K562 (cell line): ENCODE results near the gene ABHD1. TPM values are rescaled to one million over a fixed set of nuclear protein-coding genes. Genes with fewer than 3 reads are reported as not detected.
A peak's percentile ranks its signal among the peaks of the same experiment; 100 is the strongest.

Experiments used
- ATAC-seq: fragments of 200-7000 bp; cut with Tn5 transposase; 3 replicates; pipeline ENCODE4 v1.9.1; 2020; ENCODE audit warnings: moderate library complexity
- BruUV-seq: library from RNA; stranded (reverse); fragments of 400-500 nt; replicated peaks from 2 replicates; lab custom pipeline; 2021; lab: Mats Ljungman, UMichigan
- CTCF ChIA-PET: fragments of 300-600 bp; formaldehyde crosslinking; extraction: SDS; loops from one replicate; lab custom pipeline; 2021; ENCODE audit warnings: low intra/inter-chr PET ratio; lab: Yijun Ruan, JAX
- POLR2A ChIA-PET: fragments of 300-600, 350-650 bp; sonication (Branson Sonifier 250); formaldehyde crosslinking; extraction: SDS; loops from one replicate; lab custom pipeline; 2021; ENCODE audit warnings: antibody characterized with exemption, inconsistent platforms; lab: Yijun Ruan, JAX
- DNase-seq, 4 experiments: peaks; one replicate each; pipeline versions ENCODE4 v3.0.0 to v3.0.0-alpha.2; 2011 to 2018; ENCODE audit warnings: low spot score in 3 of 4, mixed read lengths in 3 of 4; ENCODE audit errors: extremely low read depth in 1 of 4
- FAIRE-seq: peaks from 2 replicates; lab custom pipeline; 2011; peaks lifted over from hg19 to GRCh38; lab: Jason Lieb, UNC
- H2AFZ ChIP-seq: 2 replicates; pipeline ENCODE4 v1.6.0; 2011; ENCODE audit warnings: low read depth, low read length, control low read depth, inconsistent platforms
- H3K27ac ChIP-seq: fragments of 200-600 bp; 3 replicates; pipeline ENCODE4 v1.8.0; 2011; ENCODE audit warnings: low read depth, mild to moderate bottlenecking, control low read depth, inconsistent platforms, low read length, moderate library complexity, mixed read lengths; ENCODE audit errors: extremely low read depth
- H3K27me3 ChIP-seq, 2 experiments: fragments of 300-600 bp in 1 of 2; 2 replicates in 1 of 2; 3 replicates in 1 of 2; pipeline versions ENCODE4 v1.6.0 to v1.8.0; 2011; ENCODE audit warnings: inconsistent platforms in 2 of 2, low read length in 2 of 2, mild to moderate bottlenecking in 1 of 2, mixed read lengths in 1 of 2, moderate library complexity in 1 of 2; ENCODE audit not compliant: control insufficient read depth in 2 of 2, insufficient read depth in 2 of 2
- H3K36me3 ChIP-seq: fragments of 300-600 bp; 3 replicates; pipeline ENCODE4 v1.8.0; 2011; ENCODE audit warnings: mild to moderate bottlenecking, low read length, inconsistent platforms; ENCODE audit not compliant: control insufficient read depth, insufficient read depth
- H3K4me1 ChIP-seq, 2 experiments: fragments of 200-600 bp in 1 of 2; replicated peaks in 1 of 2; 2 replicates in 1 of 2; 3 replicates in 1 of 2; pipeline versions ENCODE4 v1.5.1 to v1.8.0; 2011; ENCODE audit warnings: inconsistent platforms in 2 of 2, low read length in 2 of 2, mild to moderate bottlenecking in 1 of 2, mixed read lengths in 1 of 2, moderate library complexity in 1 of 2; ENCODE audit not compliant: control insufficient read depth in 2 of 2, insufficient read depth in 2 of 2
- H3K4me2 ChIP-seq: 2 replicates; pipeline ENCODE4 v1.6.1; 2011; ENCODE audit warnings: low read length, control low read depth, inconsistent platforms, mixed read lengths; ENCODE audit not compliant: insufficient read depth
- H3K4me3 ChIP-seq: fragments of 200-600 bp; sonication (generic), shearing (Covaris generic); 2 replicates; pipeline ENCODE4 v1.5.1; 2016; ENCODE audit warnings: control low read depth, inconsistent platforms
- H3K79me2 ChIP-seq: fragments of 200-600 bp; 3 replicates; pipeline ENCODE4 v1.8.0; 2011; ENCODE audit warnings: low read length, inconsistent platforms; ENCODE audit not compliant: control insufficient read depth, insufficient read depth
- H3K9ac ChIP-seq, 2 experiments: 2 replicates each; pipeline versions ENCODE4 v1.6.0 to v1.6.1; 2011; ENCODE audit warnings: low read depth in 2 of 2, low read length in 2 of 2, control low read depth in 1 of 2, inconsistent platforms in 1 of 2, mild to moderate bottlenecking in 1 of 2, mixed read lengths in 1 of 2; ENCODE audit not compliant: insufficient read depth in 1 of 2
- H3K9me1 ChIP-seq: one replicate; pipeline ENCODE4 v1.6.0; 2011; ENCODE audit warnings: inconsistent platforms, mild to moderate bottlenecking, low read length, moderate library complexity; ENCODE audit not compliant: control insufficient read depth, insufficient read depth
- H3K9me3 ChIP-seq: replicated peaks from 2 replicates; pipeline ENCODE4 v1.5.1; 2011; ENCODE audit warnings: low read depth, low read length, inconsistent platforms; ENCODE audit not compliant: control insufficient read depth, insufficient read depth
- H4K20me1 ChIP-seq: replicated peaks from 2 replicates; pipeline ENCODE4 v1.6.1; 2011; ENCODE audit warnings: low read length, inconsistent platforms, mixed read lengths; ENCODE audit not compliant: control insufficient read depth, insufficient read depth
- BHLHE40 ChIP-seq: IDR thresholded peaks from 2 replicates; pipeline ENCODE4 v1.6.1; 2011; ENCODE audit warnings: low read length, improper control_type of control experiment
- CHD1 ChIP-seq: fragments of 200-600 bp; sonication (generic); IDR thresholded peaks from one replicate; pipeline ENCODE4 v1.6.1; 2012; ENCODE audit warnings: mild to moderate bottlenecking, moderate library complexity, low read length, inconsistent platforms
- HMG20A ChIP-seq: fragments of 450-650 bp; formaldehyde crosslinking; conservative IDR thresholded peaks from 2 replicates; pipeline ENCODE4 v1.4.0; 2020; ENCODE audit warnings: mild to moderate bottlenecking, mixed read lengths
- JUN ChIP-seq, 2 experiments: sonication (generic) in 1 of 2; formaldehyde crosslinking in 1 of 2; IDR thresholded peaks; 2 replicates each; pipeline versions ENCODE4 v1.6.1 to v1.8.0; 2012 to 2022; ENCODE audit warnings: borderline replicate concordance in 2 of 2, mild to moderate bottlenecking in 2 of 2, improper control_type of control experiment in 1 of 2, low read depth in 1 of 2, low read length in 1 of 2, missing genetic modification reagents in 1 of 2
- JUNB ChIP-seq: fragments of 450-650 bp; formaldehyde crosslinking; conservative IDR thresholded peaks from 2 replicates; pipeline ENCODE4 v1.4.0; 2020; ENCODE audit warnings: mild to moderate bottlenecking
- PCBP2 ChIP-seq: fragments of 200-400 bp; formaldehyde crosslinking; IDR thresholded peaks from 2 replicates; pipeline ENCODE4 v1.6.1; 2018; ENCODE audit warnings: low read length, low read depth, mild to moderate bottlenecking, moderate library complexity; ENCODE audit not compliant: poor library complexity, severe bottlenecking
- RBM22 ChIP-seq: fragments of 200-400 bp; formaldehyde crosslinking; IDR thresholded peaks from 2 replicates; pipeline ENCODE4 v1.6.1; 2018; ENCODE audit warnings: low read length, low read depth; ENCODE audit not compliant: poor library complexity, severe bottlenecking
- RFX7 ChIP-seq: fragments of 250-450 bp; sonication (Bioruptor Pico); IDR thresholded peaks from 2 replicates; pipeline ENCODE4 v1.5.1; 2021; ENCODE audit warnings: mild to moderate bottlenecking
- TCF3 ChIP-seq: sonication (generic); formaldehyde crosslinking; IDR thresholded peaks from 2 replicates; pipeline ENCODE4 v1.4.0; 2020; ENCODE audit warnings: mild to moderate bottlenecking, missing genetic modification reagents
- TSC22D4 ChIP-seq: fragments of 450-650 bp; IDR thresholded peaks from 2 replicates; pipeline ENCODE4 v1.6.1; 2016; ENCODE audit warnings: missing genetic modification characterization, missing biosample characterization, control low read depth
- WGBS: fragments of 100-300 bp; shearing (Covaris generic); methylation state at CpG from one replicate; pipeline ENCODE4 v1.1.6; 2016; ENCODE audit warnings: low coverage, mixed read lengths; ENCODE audit not compliant: insufficient coverage; ENCODE audit errors: missing lambda C conversion rate; 5-methylcytosine and 5-hydroxymethylcytosine counted together
- in situ Hi-C: fragments of 300-500 bp; cut with MboI; formaldehyde crosslinking; loops from 4 replicates; pipeline ENCODE4 v1.15.0; 2018; ENCODE audit warnings: inconsistent platforms, mixed read lengths
- intact Hi-C: fragments of 100-400 bp; cut with micrococcal nuclease; formaldehyde crosslinking; loops from 2 replicates; pipeline ENCODE4 v1.14.2; 2022
- polyA plus RNA-seq, 8 experiments: library from polyadenylated mRNA; depleted of rRNA in 4 of 8; stranded (reverse) in 5 of 8; unstranded in 3 of 8; fragments of >200 nt; fragmentation: Nextera tagmentation in 2 of 8; fragmentation: Illumina TruSeq in 1 of 8; extraction: Ambion mirVana in 2 of 8; extraction: Trizol in 1 of 8; gene quantifications; 2 replicates each; pipeline versions ENCODE4 v1.2.1 to v1.2.3, GENCODE V29; 2011 to 2014; ENCODE audit warnings: inconsistent platforms in 1 of 8, missing spikeins in 1 of 8
- total RNA-seq, 7 experiments: library from RNA; depleted of rRNA in 6 of 7; stranded (reverse); fragments of >200 nt in 6 of 7; fragmentation: Illumina TruSeq in 2 of 7; extraction: Trizol in 2 of 7; gene quantifications; 2 replicates each; pipeline versions ENCODE4 v1.2.1 to v1.2.3, GENCODE V29; 2011 to 2021; ENCODE audit warnings: low replicate concordance in 1 of 7
- TF ChIP-seq, protein P1 (sequence below): fragments of 250-450 bp; sonication (Bioruptor Pico); IDR thresholded peaks from 2 replicates; pipeline ENCODE4 v1.4.0; 2020; ENCODE audit warnings: mild to moderate bottlenecking
- TF ChIP-seq, protein P2 (sequence below): sonication (generic); formaldehyde crosslinking; IDR thresholded peaks from 2 replicates; pipeline ENCODE4 v1.8.0; 2022; ENCODE audit warnings: mild to moderate bottlenecking, missing genetic modification reagents

ABHD1 gene
- total and polyA plus RNA-seq, 9 of the 15 experiments (the other 6 are each of a cell fraction or from before 2014, with no cell fraction given) = 0.10 to 0.16 (median 0.11) TPM; not detected in 5

DNA sequence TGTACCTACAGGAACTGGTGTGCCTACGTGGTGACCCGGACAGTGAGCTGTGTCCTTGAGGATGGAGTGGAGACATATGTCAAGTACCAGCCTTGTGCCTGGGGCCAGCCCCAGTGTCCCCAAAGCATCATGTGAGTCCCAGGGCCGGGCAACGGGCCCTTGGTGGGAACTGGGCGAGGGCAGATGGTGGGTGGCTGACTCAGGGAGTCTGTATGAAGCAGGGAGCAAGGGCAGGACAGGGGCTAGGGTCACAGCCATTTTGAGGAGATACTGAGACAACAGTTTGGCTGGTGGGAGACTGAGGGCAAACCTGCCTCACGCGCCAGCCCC lies 43.5 kb upstream of the ABHD1 start:
- CTCF ChIA-PET = no interaction called here
- DNase-seq (no peak), ATAC-seq (no peak), FAIRE-seq (no peak)
- Histone ChIP-seq H3K4me3 (no peak overlapping the region), H2AFZ (peak overlapping the region; percentile 90), H3K4me1 (peaks cover 61% of the 10 kb centered on the region in 2 experiments), H3K9me1 (peaks cover 4% of the 10 kb centered on the region), H3K27me3 (no peaks in the 10 kb centered on the region), H3K79me2 (no peaks in the 10 kb centered on the region), H3K9me3 (no peaks in the 10 kb centered on the region), H3K36me3 (no peaks in the 10 kb centered on the region), H3K9ac (peak overlapping the region in 1 of 2 experiments; percentile 77; a peak in 2 of 4 replicates), H3K4me2 (no peak overlapping the region), H4K20me1 (no peaks in the 10 kb centered on the region), H3K27ac (no peak overlapping the region; the same call in 2 of the 3 replicates)
- 97% methylated on average over 5 of the region's 7 CpGs for WGBS
- intact Hi-C loops (loop anchor here (2.0 kb wide), 2 partner anchors 29 to 233 kb away; partner anchors contain the start of gene AGBL5), in situ Hi-C loops (no loop called here)
- no TSS peak for BruUV-seq
- POLR2A ChIA-PET = interaction anchor here (0.7 kb wide), 1 partner anchor 31 kb away, joined by 3 read pairs; no protein-coding TSS in a partner anchor
- no peak for TF ChIP-seq JUNB (CRISPR knock-in tag)
- TF ChIP-seq BHLHE40 = no peak
- no peak for TF ChIP-seq TCF3 (CRISPR knock-in tag)
- no peak for TF ChIP-seq RBM22
- no peak for TF ChIP-seq CHD1
- TF ChIP-seq, protein P1, sequence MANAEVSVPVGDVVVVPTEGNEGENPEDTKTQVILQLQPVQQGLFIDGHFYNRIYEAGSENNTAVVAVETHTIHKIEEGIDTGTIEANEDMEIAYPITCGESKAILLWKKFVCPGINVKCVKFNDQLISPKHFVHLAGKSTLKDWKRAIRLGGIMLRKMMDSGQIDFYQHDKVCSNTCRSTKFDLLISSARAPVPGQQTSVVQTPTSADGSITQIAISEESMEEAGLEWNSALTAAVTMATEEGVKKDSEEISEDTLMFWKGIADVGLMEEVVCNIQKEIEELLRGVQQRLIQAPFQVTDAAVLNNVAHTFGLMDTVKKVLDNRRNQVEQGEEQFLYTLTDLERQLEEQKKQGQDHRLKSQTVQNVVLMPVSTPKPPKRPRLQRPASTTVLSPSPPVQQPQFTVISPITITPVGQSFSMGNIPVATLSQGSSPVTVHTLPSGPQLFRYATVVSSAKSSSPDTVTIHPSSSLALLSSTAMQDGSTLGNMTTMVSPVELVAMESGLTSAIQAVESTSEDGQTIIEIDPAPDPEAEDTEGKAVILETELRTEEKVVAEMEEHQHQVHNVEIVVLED (CRISPR knock-in tag) = no peak
- no peak for TF ChIP-seq RFX7 (CRISPR knock-in tag)
- TF ChIP-seq PCBP2 = no peak
- no peak for TF ChIP-seq JUN (IDR thresholded peaks at IDR 0.05; ENCODE audit: borderline replicate concordance, low read depth, low read length)
- TF ChIP-seq JUN (CRISPR knock-in tag; IDR thresholded peaks at IDR 0.05; ENCODE audit: borderline replicate concordance) = no peak
- TF ChIP-seq TSC22D4 (tag) = no peak
- TF ChIP-seq, protein P2, sequence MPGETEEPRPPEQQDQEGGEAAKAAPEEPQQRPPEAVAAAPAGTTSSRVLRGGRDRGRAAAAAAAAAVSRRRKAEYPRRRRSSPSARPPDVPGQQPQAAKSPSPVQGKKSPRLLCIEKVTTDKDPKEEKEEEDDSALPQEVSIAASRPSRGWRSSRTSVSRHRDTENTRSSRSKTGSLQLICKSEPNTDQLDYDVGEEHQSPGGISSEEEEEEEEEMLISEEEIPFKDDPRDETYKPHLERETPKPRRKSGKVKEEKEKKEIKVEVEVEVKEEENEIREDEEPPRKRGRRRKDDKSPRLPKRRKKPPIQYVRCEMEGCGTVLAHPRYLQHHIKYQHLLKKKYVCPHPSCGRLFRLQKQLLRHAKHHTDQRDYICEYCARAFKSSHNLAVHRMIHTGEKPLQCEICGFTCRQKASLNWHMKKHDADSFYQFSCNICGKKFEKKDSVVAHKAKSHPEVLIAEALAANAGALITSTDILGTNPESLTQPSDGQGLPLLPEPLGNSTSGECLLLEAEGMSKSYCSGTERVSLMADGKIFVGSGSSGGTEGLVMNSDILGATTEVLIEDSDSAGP (CRISPR knock-in tag) = no peak
- TF ChIP-seq HMG20A = no peak
